G401 (cell line): Measurements from ENCODE around the gene IVL. TPM values are rescaled to one million over a fixed set of nuclear protein-coding genes. Genes with fewer than 3 reads are reported as not detected.

Experiments used
- DNase-seq: peaks from one replicate; pipeline ENCODE4 v3.0.0-alpha.2; 2015; ENCODE audit warnings: low spot score
- in situ Hi-C: cut with HindIII; loops from 2 replicates; pipeline ENCODE4 v1.10.0; 2016; ENCODE audit warnings: low sequenced_read_pairs, mixed read lengths
- total RNA-seq: library from RNA; depleted of rRNA; stranded (reverse); fragments of >200 nt; shearing (Covaris generic); gene quantifications from 2 replicates; pipeline ENCODE4 v1.2.3, GENCODE V29; 2014; rRNA removed

IVL gene
- total RNA-seq, 1 experiment from 2014 or later, result not detected

DNA sequence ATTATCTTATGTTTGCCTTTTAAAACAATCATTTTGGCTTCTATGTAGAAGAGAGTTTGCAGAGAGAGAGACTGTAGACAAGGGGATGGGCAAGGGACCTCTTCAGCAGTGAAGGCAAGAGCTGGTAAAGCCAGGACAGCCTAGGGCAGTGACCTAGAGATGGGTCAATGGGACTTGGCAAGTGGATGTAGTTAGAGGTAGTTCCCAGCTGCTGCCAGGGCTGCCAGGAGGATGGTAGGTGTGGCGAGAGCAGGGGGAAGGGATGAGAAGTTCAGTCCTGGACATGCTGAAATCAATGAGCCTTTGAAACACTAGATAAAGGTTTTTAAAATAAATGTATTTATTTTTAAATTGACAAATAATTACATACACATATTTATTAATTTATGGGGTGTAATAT is 32.3 kb downstream of the IVL start:
- in situ Hi-C loops, result no loop called here
- no peak for DNase-seq

DNA sequence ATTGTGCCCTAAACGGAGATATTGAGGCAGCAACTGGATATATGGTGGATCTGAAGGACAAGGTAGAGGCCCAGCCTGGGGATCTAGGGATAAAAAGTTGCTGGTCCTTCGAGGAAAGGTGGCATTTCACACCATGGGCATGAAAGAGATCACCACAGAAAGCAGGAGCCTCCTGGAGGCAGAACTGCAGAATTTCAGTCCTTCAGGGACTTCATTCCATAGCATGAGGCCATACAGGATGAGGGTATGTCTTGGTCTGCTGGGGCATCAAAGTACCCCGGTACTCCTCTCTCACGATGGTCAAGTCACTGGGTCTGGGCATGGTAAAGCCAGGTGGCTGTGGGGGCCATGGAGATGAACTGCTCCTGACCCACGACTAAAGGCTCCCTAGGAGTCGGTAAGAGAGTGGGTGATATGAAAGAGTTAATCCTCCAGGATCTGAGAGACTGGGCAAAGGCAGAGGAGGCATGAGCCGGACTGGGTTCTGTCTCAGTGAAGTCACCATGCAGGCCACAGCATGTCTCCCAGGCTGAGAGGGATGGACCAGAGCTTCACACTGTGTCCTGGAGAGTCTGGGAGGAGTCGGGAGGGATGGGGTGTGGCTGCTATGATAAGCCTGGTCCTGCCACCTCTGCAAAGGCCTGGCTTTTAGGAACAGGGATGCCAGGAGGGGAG is 32.8 kb downstream of the IVL start:
- DNase-seq, result no peak
- in situ Hi-C loops, result no loop called here

DNA sequence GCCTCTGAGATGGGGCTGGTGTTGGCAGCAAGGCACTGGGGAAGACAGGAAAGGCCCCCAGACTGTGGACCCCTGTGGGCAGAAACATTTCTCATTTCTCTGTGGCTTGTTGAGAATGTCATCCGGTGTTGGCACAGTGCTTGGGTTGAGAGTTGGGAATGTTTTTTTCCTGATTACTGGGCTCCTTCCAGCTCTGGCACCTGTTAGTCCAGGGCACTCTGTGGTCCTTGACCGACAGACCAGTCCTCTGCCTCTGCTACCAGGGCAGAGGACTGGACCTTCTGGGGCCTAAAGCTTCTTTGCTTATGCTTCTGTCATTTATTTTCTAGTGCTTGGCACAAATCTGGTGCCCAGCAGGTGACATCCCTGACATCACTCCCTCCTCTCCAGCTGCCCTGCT is 33.8 kb downstream of the IVL start:
- in situ Hi-C loops, result no loop called here
- DNase-seq, result peak; percentile 41

DNA sequence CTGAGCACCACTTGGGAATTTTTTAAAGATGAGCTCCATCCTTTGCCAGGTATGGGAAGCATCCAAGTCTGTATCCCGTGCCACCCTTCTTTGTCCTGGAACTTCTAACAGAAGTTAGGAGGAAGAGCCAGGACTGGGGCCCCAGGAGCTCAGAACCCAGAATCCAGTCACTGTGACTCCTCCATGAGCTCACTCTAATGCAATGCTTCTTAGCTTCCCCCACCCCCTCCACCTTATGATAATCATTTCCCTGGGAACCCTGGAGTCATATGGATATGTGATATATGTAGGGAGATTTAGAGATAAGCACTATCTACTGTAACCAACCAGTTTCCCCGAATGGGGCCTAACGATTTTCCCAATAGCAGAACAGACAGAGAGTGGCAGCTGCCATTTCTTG is 37.9 kb downstream of the IVL start:
- in situ Hi-C loops, result no loop called here

DNA sequence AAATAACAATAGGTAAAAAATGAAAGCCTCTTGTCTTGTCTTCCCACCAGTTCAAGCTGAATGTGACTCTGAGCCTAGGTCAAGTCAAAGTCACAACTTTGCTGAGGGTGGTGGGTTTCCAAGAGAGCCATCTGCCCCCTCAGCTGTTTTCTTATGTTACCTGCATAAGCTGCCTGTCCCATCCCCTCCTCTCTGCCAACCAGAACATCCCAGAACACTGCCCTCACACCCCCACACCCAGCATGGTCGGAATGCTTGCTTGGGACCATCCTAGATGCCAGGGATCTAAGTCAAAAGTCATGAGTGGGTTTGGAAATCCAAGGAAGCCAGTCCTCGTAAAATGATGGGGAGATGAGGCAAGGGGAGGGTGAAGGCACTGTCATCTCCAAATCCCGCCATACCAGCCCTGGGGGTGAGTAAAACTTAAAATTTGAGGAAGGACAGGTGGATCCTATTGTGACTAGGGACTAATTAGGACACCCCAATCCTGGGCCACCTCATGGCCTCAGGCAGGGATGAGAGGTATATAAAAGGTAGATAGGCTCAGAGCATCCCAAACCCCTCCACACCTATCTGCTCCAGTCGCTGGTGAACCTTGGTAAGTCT is 38.4 kb downstream of the IVL start, which contains the start of gene SPRR5:
TSS of gene SPRR5 (plus strand) at position 556 of the 606 bp plus-strand sequence. CDS start 1,349 bp downstream, outside the sequence.
- no peak for DNase-seq

More for the DNA sequence above, 37.9 kb downstream of the IVL start:
- DNase-seq, result no peak

DNA sequence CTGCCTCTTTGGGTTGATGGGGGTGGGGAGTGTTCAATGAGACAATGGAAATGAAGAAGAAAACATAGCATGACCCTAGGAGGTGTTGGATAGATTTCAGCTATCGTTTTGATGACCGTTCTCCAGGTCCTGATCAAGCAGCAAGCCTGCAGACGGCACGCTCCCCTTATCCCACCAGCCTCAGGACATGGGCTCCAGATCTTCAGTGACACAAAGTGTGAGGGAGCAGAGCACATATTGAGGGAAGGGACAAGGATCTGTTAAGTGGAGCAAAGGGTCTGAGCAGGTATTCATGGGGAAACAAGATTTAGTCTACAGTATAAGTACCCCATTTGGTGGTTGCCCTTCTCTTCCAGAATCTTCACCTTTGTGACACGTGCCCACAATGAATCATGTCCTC is 43.4 kb downstream of the IVL start:
- in situ Hi-C loops, result no loop called here
- no peak for DNase-seq

More for the DNA sequence above, 38.4 kb downstream of the IVL start, which contains the start of gene SPRR5:
- in situ Hi-C loops, result no loop called here

DNA sequence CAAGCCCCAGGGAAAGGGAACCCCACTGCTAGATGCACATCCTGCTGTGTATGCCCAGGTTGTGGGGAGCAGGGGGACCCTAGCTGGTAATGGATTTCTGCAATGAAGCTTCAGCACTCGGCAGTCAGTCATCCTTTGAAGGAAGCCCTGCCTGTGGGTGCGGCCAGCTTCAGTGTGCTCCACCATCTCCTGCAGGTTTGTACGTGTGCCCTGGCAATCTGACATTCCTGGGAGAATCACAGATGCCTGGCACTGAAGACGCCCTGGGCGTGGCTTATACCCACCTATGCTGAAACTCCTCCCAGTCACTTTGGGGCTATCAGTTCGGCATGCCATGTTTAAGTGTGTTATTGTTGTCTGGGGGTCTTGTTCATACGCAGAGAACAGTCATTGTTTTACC is 45.4 kb downstream of the IVL start:
- DNase-seq, result no peak
- in situ Hi-C loops, result no loop called here

DNA sequence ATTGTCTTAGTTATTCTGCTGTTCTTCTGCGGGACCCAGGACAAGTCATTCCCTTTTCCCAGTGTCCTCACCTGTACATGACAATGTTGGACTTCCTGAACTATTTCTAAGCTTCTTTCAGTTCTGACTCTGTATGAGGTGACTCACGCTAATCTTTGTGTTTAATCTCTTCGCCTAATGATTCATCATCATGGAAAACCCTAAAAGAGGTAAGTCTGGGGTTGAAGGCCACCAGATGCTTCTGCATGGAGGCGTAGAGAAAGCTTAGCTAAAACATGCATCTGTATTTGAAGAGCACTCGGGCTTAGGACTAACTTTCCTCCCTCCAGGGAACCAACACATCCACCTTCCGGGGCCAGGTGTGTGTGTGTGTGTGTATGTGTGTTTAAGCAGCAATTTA is 46.1 kb downstream of the IVL start:
- DNase-seq, result no peak
- in situ Hi-C loops, result no loop called here

DNA sequence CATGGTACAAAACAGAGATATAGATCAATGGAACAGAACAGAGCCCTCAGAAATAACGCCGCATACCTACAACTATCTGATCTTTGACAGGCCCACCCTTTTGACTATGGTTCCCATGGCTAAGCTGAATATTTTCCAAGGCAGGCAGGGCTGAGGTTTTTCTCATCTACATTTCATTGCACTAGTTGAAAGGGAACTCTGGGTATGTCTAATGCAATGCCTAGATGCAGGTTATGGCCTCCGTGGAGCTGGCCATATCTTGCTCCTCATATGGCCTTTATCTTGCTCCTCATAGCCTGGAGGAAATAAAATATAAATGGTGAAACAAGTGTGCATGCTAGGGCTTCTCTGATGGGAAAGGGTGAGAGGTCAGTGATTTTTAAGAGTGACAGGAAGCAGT is 49.2 kb downstream of the IVL start:
- in situ Hi-C loops, result no loop called here

DNA sequence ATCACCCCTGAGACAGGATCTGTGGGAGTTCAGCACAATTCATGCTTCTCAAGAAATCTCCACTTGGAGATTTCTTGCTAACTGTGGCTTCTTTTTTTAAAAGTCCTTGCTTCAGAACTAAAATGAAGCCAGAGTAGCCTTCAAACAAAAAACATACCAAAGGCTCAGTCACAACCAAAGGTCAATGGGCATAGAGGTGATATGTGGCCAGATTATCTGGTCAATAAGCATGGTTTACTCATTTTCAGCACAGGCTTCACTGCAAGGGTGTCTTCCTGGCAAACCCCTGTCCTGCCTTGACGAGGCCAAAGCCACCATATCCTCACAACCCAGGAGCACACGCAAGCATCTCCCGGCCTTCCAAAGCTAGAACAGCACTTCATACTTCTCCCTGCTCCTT is 50.9 kb downstream of the IVL start:
- in situ Hi-C loops, result no loop called here
- no peak for DNase-seq

More for the DNA sequence above, 49.2 kb downstream of the IVL start:
- no peak for DNase-seq

DNA sequence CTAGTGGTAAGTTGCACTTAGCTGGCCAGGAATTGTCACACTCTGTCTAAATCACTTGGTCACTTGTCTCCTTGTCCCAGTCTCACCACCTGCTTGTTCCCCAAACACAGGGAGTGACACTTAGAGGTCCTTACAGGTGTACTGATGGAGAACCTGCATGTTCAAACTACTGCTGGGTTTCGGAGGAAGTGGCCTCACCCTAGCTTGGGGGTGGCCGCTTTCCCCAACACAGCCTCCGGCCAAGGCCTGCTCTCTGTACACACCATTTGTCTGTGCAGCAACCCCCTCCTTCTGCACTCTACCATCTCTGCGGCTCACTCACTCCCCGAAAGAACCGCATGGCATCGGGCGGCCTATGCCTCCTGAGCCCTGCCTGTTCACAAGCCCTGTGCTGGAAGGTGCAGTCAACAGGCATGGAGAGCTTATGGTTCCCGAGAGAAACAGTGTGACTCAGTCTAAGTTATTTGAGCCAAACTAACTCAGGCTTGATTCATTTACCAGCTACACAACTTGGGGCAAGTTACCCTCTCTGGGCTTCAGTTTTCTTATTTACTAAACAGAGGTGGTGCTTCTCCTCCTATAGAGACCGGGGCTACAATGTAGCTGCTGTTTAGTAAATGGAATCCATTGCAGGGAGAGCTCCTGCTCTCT is 51.6 kb downstream of the IVL start:
- DNase-seq, result no peak
- in situ Hi-C loops, result no loop called here

DNA sequence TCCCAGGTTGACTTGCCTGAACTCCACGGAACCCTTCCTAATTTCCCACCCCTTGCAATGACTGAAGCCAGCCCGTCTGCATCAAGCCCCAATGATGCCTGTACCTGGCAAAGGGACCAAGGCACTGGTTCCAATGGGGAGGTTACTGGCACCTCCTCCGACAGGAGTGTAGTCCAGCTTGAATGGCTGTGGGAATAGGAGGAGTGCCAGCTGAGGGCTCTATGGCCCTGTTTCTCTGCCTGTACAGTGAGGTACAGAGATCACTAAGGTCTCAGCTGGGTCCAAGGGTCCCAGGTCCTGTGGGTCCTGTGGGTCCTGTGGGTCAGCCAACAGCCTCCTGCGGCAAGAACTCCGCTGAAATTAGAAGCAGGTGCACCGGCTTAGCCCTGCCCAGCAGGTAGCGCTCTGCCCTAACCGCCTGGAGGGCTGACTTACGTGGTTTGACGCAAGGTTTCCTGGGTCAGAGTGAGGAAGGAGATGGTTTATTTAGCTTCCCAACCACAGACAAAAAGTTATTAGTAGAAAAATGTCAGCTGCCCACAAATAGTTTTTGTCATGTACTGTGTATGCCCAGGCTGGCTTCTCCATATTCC is 52.2 kb downstream of the IVL start:
- in situ Hi-C loops, result no loop called here
- DNase-seq, result no peak

Other genes starting within 250 kb of the IVL start
- not detected in 2 replicates for gene LCE2D, start 245.2 kb upstream of the IVL start, total RNA-seq
- not detected in 2 replicates for gene LCE2C, start 233.3 kb upstream of the IVL start, total RNA-seq
- not detected in 2 replicates for gene LCE2B, start 222.4 kb upstream of the IVL start, total RNA-seq
- gene LCE2A, start 210.2 kb upstream of the IVL start, total RNA-seq, result not detected in 2 replicates
- not detected in 2 replicates for gene LCE4A, start 200.4 kb upstream of the IVL start, total RNA-seq
- gene KPRP, start 150.5 kb upstream of the IVL start, total RNA-seq, result not detected in 2 replicates
- gene LCE1F, start 133.4 kb upstream of the IVL start, total RNA-seq, result not detected in 2 replicates
- not detected in 2 replicates for gene LCE1E, start 122.3 kb upstream of the IVL start, total RNA-seq
- gene LCE1D, start 111.8 kb upstream of the IVL start, total RNA-seq, result not detected in 2 replicates
- not detected in 2 replicates for gene LCE1C, start 101.9 kb upstream of the IVL start, total RNA-seq
- gene LCE1B, start 96.6 kb upstream of the IVL start, total RNA-seq, result not detected in 2 replicates
- gene LCE1A, start 81.1 kb upstream of the IVL start, total RNA-seq, result not detected in 2 replicates
- gene LCE6A, start 65.7 kb upstream of the IVL start, total RNA-seq, result not detected in 2 replicates
- gene LCE7A, start 48.5 kb upstream of the IVL start, total RNA-seq, result not detected in 2 replicates
- gene SMCP, start 30.2 kb upstream of the IVL start, total RNA-seq, result not detected in 2 replicates
- gene SPRR5, start 38.7 kb downstream of the IVL start, total RNA-seq, result not detected in 2 replicates
- gene SPRR4, start 62.1 kb downstream of the IVL start, total RNA-seq, result not detected in 2 replicates
- not detected in 2 replicates for gene SPRR1A, start 75.5 kb downstream of the IVL start, total RNA-seq
- gene SPRR3, start 93.2 kb downstream of the IVL start, total RNA-seq, result not detected in 2 replicates
- gene SPRR1B, start 122.7 kb downstream of the IVL start, total RNA-seq, result not detected in 2 replicates
- gene SPRR2D, start 132.6 kb downstream of the IVL start, total RNA-seq, result not detected in 2 replicates
- gene SPRR2A, start 149.0 kb downstream of the IVL start, total RNA-seq, result not detected in 2 replicates
- not detected in 2 replicates for gene SPRR2B, start 163.1 kb downstream of the IVL start, total RNA-seq
- gene SPRR2E, start 186.0 kb downstream of the IVL start, total RNA-seq, result not detected in 2 replicates
- not detected in 2 replicates for gene SPRR2F, start 205.0 kb downstream of the IVL start, total RNA-seq
- not detected in 2 replicates for gene SPRR2G, start 242.3 kb downstream of the IVL start, total RNA-seq